Caco-2 (cell line): Measurements from ENCODE around the gene FOXC1. TPM values are rescaled to one million over a fixed set of nuclear protein-coding genes. Genes with fewer than 3 reads are reported as not detected.
A peak's percentile ranks its signal among the peaks of the same experiment; 100 is the strongest.

Experiments used
- BruUV-seq: library from RNA; stranded (reverse); fragments of 400-500 nt; replicated peaks from 2 replicates; lab custom pipeline; 2021; lab: Mats Ljungman, UMichigan
- CTCF ChIA-PET: fragments of 300-600 bp; sonication (Branson Sonifier 250); formaldehyde crosslinking; loops from one replicate; lab custom pipeline; 2022; ENCODE audit warnings: antibody characterized with exemption; lab: Charles Lee
- POLR2A ChIA-PET: fragments of 300-600 bp; sonication (Branson Sonifier 250); formaldehyde crosslinking; loops from one replicate; lab custom pipeline; 2022; ENCODE audit warnings: antibody characterized with exemption; lab: Charles Lee
- DNase-seq, 2 experiments: peaks; one replicate each; pipeline versions ENCODE4 v3.0.0 to v3.0.0-alpha.2; 2020 to 2022
- H3K27me3 ChIP-seq: replicated peaks from 2 replicates; pipeline ENCODE4 v1.6.0; 2011; ENCODE audit warnings: low read length; ENCODE audit not compliant: control insufficient read depth, insufficient read depth
- H3K36me3 ChIP-seq: 2 replicates; pipeline ENCODE4 v1.5.1; 2011; ENCODE audit warnings: low read length; ENCODE audit not compliant: control insufficient read depth, insufficient read depth
- H3K4me1 ChIP-seq: fragments of 250-450 bp; sonication (Bioruptor Pico); 2 replicates; pipeline ENCODE4 v1.5.1; 2020; ENCODE audit warnings: mild to moderate bottlenecking
- H3K4me3 ChIP-seq: 2 replicates; pipeline ENCODE4 v1.5.1; 2011; ENCODE audit warnings: low read depth, mild to moderate bottlenecking, control low read depth, low read length
- H3K9me3 ChIP-seq: fragments of 250-450 bp; sonication (Bioruptor Pico); 2 replicates; pipeline ENCODE4 v1.5.1; 2020; ENCODE audit warnings: mild to moderate bottlenecking, moderate library complexity
- H3K27ac Mint-ChIP-seq: one replicate; pipeline ENCODE4 v1.8.0; 2022; ENCODE audit warnings: mixed read lengths; ENCODE audit not compliant: unreplicated experiment
- H3K27me3 Mint-ChIP-seq: one replicate; pipeline ENCODE4 v1.8.0; 2022; ENCODE audit warnings: mixed read lengths; ENCODE audit not compliant: insufficient read depth, unreplicated experiment
- H3K36me3 Mint-ChIP-seq: one replicate; pipeline ENCODE4 v1.8.0; 2022; ENCODE audit warnings: mild to moderate bottlenecking, mixed read lengths; ENCODE audit not compliant: insufficient read depth, unreplicated experiment
- H3K4me1 Mint-ChIP-seq: one replicate; pipeline ENCODE4 v1.8.0; 2022; ENCODE audit warnings: low read depth, mixed read lengths; ENCODE audit not compliant: unreplicated experiment
- H3K4me3 Mint-ChIP-seq: one replicate; pipeline ENCODE4 v1.8.0; 2022; ENCODE audit warnings: mild to moderate bottlenecking, moderate library complexity, mixed read lengths; ENCODE audit not compliant: unreplicated experiment
- H3K9me3 Mint-ChIP-seq: one replicate; pipeline ENCODE4 v1.8.0; 2022; ENCODE audit warnings: mixed read lengths; ENCODE audit not compliant: unreplicated experiment
- CTCF ChIP-seq, 2 experiments: fragments of 200-600 bp in 1 of 2; IDR thresholded peaks; 1 replicate in 1 of 2; 2 replicates in 1 of 2; pipeline versions ENCODE4 v1.5.1 to v1.8.0; 2011 to 2022; ENCODE audit warnings: antibody characterized with exemption in 1 of 2, control low read depth in 1 of 2, inconsistent platforms in 1 of 2, low read depth in 1 of 2, low read length in 1 of 2, mild to moderate bottlenecking in 1 of 2, moderate library complexity in 1 of 2; ENCODE audit not compliant: insufficient read depth in 1 of 2, severe bottlenecking in 1 of 2, unreplicated experiment in 1 of 2
- intact Hi-C: fragments of 100-400 bp; cut with micrococcal nuclease; formaldehyde crosslinking; loops from one replicate; pipeline ENCODE4 v1.10.0; 2022; ENCODE audit not compliant: unreplicated experiment
- total RNA-seq: library from RNA; stranded (reverse); gene quantifications from 2 replicates; pipeline ENCODE4 v1.2.3, GENCODE V29; 2022

The FOXC1 gene
- total RNA-seq, 1 experiment from 2014 or later = 6.8 TPM

GRCh38 chr6:1615853-1616420, 6.2 kb downstream of the FOXC1 start:
- no peak overlapping the region for H3K27ac Mint-ChIP-seq
- H3K36me3 ChIP-seq = no peaks in the 10 kb centered on the region
- ChIA-PET CTCF (no interaction called here), POLR2A (interaction anchor here (0.5 kb wide), 1 partner anchor 769 kb away, joined by 4 read pairs; no protein-coding TSS in a partner anchor)
- H3K4me1 ChIP-seq = peaks cover 7% of the 10 kb centered on the region
- H3K27me3 Mint-ChIP-seq = no peaks in the 10 kb centered on the region
- H3K4me1 Mint-ChIP-seq = no peaks in the 10 kb centered on the region
- no peak overlapping the region for H3K4me3 ChIP-seq
- H3K9me3 ChIP-seq = no peaks in the 10 kb centered on the region
- H3K36me3 Mint-ChIP-seq = no peaks in the 10 kb centered on the region
- no peak for DNase-seq
- H3K9me3 Mint-ChIP-seq = no peaks in the 10 kb centered on the region
- H3K27me3 ChIP-seq = no peaks in the 10 kb centered on the region
- intact Hi-C loops = no loop called here
- TF ChIP-seq CTCF (IDR thresholded peaks at IDR 0.05; ENCODE audit: insufficient read depth in 1 of 2, low read depth in 1 of 2, low read length in 1 of 2, severe bottlenecking in 1 of 2, unreplicated experiment in 1 of 2) = no peak
- BruUV-seq = no TSS peak
- H3K4me3 Mint-ChIP-seq = no peak overlapping the region

- BruUV-seq = no TSS peak
- H3K4me3 Mint-ChIP-seq = no peak overlapping the region
- H3K9me3 Mint-ChIP-seq = no peaks in the 10 kb centered on the region
- Histone ChIP-seq H3K36me3 (no peaks in the 10 kb centered on the region), H3K4me1 (peaks cover 7% of the 10 kb centered on the region), H3K9me3 (no peaks in the 10 kb centered on the region), H3K27me3 (no peaks in the 10 kb centered on the region), H3K4me3 (no peak overlapping the region)
- no peak overlapping the region for H3K27ac Mint-ChIP-seq
- DNase-seq = no peak
- ChIA-PET CTCF (no interaction called here), POLR2A (interaction anchor here (0.5 kb wide), 1 partner anchor 768 kb away, joined by 4 read pairs; no protein-coding TSS in a partner anchor)
- no peaks in the 10 kb centered on the region for H3K4me1 Mint-ChIP-seq
- H3K27me3 Mint-ChIP-seq = no peaks in the 10 kb centered on the region
- intact Hi-C loops = no loop called here
- H3K36me3 Mint-ChIP-seq = no peaks in the 10 kb centered on the region
- no peak for TF ChIP-seq CTCF (IDR thresholded peaks at IDR 0.05; ENCODE audit: insufficient read depth in 1 of 2, low read depth in 1 of 2, low read length in 1 of 2, severe bottlenecking in 1 of 2, unreplicated experiment in 1 of 2)
Measured at GRCh38 chr6:1616701-1617463, 7.2 kb downstream of the FOXC1 start.

- Mint-ChIP-seq H3K27ac (no peak overlapping the region), H3K4me3 (no peak overlapping the region), H3K27me3 (no peaks in the 10 kb centered on the region), H3K4me1 (no peaks in the 10 kb centered on the region), H3K36me3 (no peaks in the 10 kb centered on the region), H3K9me3 (no peaks in the 10 kb centered on the region)
- Histone ChIP-seq H3K27me3 (no peaks in the 10 kb centered on the region), H3K9me3 (no peaks in the 10 kb centered on the region), H3K36me3 (no peaks in the 10 kb centered on the region), H3K4me3 (no peak overlapping the region), H3K4me1 (peaks cover 2% of the 10 kb centered on the region)
- ChIA-PET POLR2A (no interaction called here), CTCF (no interaction called here)
- peak in 1 of 2 experiments; percentile 21 for DNase-seq
- BruUV-seq = no TSS peak
- intact Hi-C loops = no loop called here
- no peak for TF ChIP-seq CTCF (IDR thresholded peaks at IDR 0.05; ENCODE audit: insufficient read depth in 1 of 2, low read depth in 1 of 2, low read length in 1 of 2, severe bottlenecking in 1 of 2, unreplicated experiment in 1 of 2)
Measured at GRCh38 chr6:1617466-1618310, 8.0 kb downstream of the FOXC1 start.
